WERI-Rb-1 (cell line): Measurements from ENCODE around the gene TBC1D10A.

Source experiments
- DNase-seq: peaks from one replicate; pipeline ENCODE4 v3.0.0-alpha.2; 2020
- H3K27ac ChIP-seq: fragments of 250-450 bp; sonication (Bioruptor Pico); 2 replicates; pipeline ENCODE4 v1.5.1; 2020; ENCODE audit warnings: mild to moderate bottlenecking, moderate library complexity
- H3K27me3 ChIP-seq: fragments of 250-450 bp; sonication (Bioruptor Pico); 2 replicates; pipeline ENCODE4 v1.5.1; 2021; ENCODE audit warnings: mild to moderate bottlenecking, low read depth, moderate library complexity; ENCODE audit not compliant: insufficient read depth, severe bottlenecking
- H3K36me3 ChIP-seq: fragments of 250-450 bp; sonication (Bioruptor Pico); 2 replicates; pipeline ENCODE4 v1.5.1; 2020; ENCODE audit warnings: mild to moderate bottlenecking, moderate library complexity
- H3K4me3 ChIP-seq: 2 replicates; pipeline ENCODE4 v1.5.1; 2011; ENCODE audit warnings: low read depth, mild to moderate bottlenecking, control low read depth, low read length
- H3K9me3 ChIP-seq: fragments of 250-450 bp; sonication (Bioruptor Pico); 2 replicates; pipeline ENCODE4 v1.5.1; 2021; ENCODE audit warnings: mild to moderate bottlenecking, moderate library complexity; ENCODE audit not compliant: severe bottlenecking
- TF ChIP-seq, protein P1 (sequence below): IDR thresholded peaks from 2 replicates; pipeline ENCODE4 v1.5.1; 2011; ENCODE audit warnings: low read depth, mild to moderate bottlenecking, control low read depth, inconsistent platforms, low read length

The TBC1D10A gene

DNA sequence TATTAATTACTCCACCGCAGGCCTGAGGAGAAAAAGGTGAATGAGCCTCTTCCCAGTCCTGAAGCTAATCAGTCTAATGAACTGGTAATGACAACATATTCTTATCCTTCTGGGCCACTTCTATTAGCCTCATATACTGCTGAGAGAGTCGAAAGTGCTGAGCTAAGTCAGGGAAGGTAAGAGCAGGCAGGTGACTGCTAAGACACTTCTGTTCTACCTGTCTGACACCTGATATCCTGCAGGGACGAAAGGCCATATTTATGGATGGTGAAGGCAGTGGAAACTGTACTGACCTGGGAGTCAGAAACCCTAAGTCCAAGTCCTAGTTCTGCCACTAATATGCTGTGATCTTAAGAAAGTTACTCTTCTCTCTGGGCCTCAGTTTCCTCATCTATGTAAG, 3.5 kb downstream of the TBC1D10A start:
- H3K9me3 ChIP-seq, result no peaks in the 10 kb centered on the region
- TF ChIP-seq, protein P1, sequence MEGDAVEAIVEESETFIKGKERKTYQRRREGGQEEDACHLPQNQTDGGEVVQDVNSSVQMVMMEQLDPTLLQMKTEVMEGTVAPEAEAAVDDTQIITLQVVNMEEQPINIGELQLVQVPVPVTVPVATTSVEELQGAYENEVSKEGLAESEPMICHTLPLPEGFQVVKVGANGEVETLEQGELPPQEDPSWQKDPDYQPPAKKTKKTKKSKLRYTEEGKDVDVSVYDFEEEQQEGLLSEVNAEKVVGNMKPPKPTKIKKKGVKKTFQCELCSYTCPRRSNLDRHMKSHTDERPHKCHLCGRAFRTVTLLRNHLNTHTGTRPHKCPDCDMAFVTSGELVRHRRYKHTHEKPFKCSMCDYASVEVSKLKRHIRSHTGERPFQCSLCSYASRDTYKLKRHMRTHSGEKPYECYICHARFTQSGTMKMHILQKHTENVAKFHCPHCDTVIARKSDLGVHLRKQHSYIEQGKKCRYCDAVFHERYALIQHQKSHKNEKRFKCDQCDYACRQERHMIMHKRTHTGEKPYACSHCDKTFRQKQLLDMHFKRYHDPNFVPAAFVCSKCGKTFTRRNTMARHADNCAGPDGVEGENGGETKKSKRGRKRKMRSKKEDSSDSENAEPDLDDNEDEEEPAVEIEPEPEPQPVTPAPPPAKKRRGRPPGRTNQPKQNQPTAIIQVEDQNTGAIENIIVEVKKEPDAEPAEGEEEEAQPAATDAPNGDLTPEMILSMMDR, result no peak
- H3K4me3 ChIP-seq, result no peak overlapping the region
- peaks cover 19% of the 10 kb centered on the region for H3K36me3 ChIP-seq
- H3K27ac ChIP-seq, result no peak overlapping the region
- no peaks in the 10 kb centered on the region for H3K27me3 ChIP-seq
- DNase-seq, result no peak

DNA sequence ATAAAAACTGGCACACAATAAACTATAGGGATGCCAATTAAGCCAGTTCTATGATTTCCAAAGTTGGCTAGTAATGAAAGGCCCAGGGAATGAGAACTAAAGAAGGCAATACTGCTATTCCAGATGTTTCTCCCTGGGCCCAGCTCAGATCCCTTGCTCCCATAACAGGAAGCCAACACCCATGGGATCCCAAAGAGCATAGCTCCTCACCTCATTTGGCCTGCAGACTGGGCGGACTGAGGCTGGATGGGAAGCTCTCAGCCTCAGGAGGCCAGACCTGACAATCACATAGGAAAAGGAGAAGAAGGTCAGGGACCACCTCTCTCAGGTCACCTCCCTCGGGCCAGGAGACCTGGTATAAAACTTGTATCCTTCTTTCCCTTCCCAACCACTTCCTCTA, 5.3 kb downstream of the TBC1D10A start:
- peaks cover 19% of the 10 kb centered on the region for H3K36me3 ChIP-seq
- H3K9me3 ChIP-seq, result no peaks in the 10 kb centered on the region
- H3K27ac ChIP-seq, result no peak overlapping the region
- H3K27me3 ChIP-seq, result no peaks in the 10 kb centered on the region
- TF ChIP-seq, protein P1, result no peak
- no peak overlapping the region for H3K4me3 ChIP-seq
- DNase-seq, result no peak

GRCh38 chr22:30320021-30320556, 6.7 kb downstream of the TBC1D10A start:
- DNase-seq, result no peak
- Histone ChIP-seq H3K9me3 (no peaks in the 10 kb centered on the region), H3K4me3 (no peak overlapping the region), H3K27ac (no peak overlapping the region), H3K36me3 (peaks cover 19% of the 10 kb centered on the region), H3K27me3 (no peaks in the 10 kb centered on the region)
- TF ChIP-seq, protein P1, result no peak

DNA sequence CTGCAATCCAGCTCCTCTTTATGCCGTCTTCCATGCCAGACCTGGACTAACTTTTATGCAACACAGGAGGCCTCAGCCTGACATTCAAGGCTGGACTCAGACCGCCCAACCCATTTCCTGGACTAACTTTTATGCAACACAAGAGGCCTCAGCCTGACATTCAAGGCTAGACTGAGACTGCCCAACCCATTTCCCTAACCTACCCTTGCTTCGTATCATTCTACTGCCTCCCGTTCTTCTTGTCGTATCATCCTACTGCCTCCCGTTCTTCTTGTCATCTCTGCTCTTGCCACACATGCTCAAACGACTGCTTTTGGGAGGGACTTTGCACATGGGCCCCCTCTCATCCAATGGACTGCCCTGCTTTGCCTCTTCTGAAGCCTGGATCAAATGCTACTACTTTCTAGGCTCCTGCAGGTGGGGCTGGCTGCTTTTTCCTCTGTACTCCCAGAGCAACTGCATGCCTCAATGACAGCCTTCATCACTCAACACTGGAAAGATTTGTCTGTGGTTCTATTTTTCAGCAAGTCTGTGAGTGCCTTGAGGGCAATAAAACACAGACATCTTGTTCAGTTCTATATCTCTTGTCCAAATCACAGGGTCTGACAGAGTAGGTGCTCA, 7.8 kb downstream of the TBC1D10A start:
- Histone ChIP-seq H3K4me3 (no peak overlapping the region), H3K9me3 (no peaks in the 10 kb centered on the region), H3K27ac (no peak overlapping the region), H3K36me3 (peaks cover 19% of the 10 kb centered on the region), H3K27me3 (no peaks in the 10 kb centered on the region)
- no peak for DNase-seq
- TF ChIP-seq, protein P1, result no peak

DNA sequence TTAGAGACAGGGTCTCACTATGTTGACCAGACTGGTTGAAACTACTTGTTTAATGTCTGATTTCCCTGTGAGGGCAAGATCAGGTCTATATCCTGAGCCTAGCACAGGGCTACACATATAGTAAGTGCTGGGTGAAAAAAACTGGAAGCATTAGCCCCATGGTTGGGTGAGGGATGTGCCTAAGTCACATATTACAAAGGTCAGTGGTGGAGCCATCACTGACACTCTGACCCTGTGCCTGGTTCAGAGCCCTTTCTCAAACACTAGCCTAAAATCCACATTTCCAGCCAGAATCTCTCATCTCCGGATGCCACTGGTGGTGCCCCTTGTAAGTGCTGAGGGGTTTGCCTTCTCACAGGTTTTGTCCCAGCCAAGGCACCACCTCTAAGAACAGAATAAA, 9.0 kb downstream of the TBC1D10A start:
- H3K27me3 ChIP-seq, result no peaks in the 10 kb centered on the region
- no peak overlapping the region for H3K27ac ChIP-seq
- H3K4me3 ChIP-seq, result no peak overlapping the region
- DNase-seq, result no peak
- H3K9me3 ChIP-seq, result no peaks in the 10 kb centered on the region
- peaks cover 12% of the 10 kb centered on the region for H3K36me3 ChIP-seq
- TF ChIP-seq, protein P1, result no peak
